K562 (cell line): ENCODE measurements around the gene MGRN1. TPM values are rescaled to one million over a fixed set of nuclear protein-coding genes. Genes with fewer than 3 reads are reported as not detected.

Experiments
- ATAC-seq: fragments of 200-7000 bp; cut with Tn5 transposase; 3 replicates; pipeline ENCODE4 v1.9.1; 2020; ENCODE audit warnings: moderate library complexity
- BruUV-seq: library from RNA; stranded (reverse); fragments of 400-500 nt; replicated peaks from 2 replicates; lab custom pipeline; 2021; lab: Mats Ljungman, UMichigan
- CTCF ChIA-PET: fragments of 300-600 bp; formaldehyde crosslinking; extraction: SDS; loops from one replicate; lab custom pipeline; 2021; ENCODE audit warnings: low intra/inter-chr PET ratio; lab: Yijun Ruan, JAX
- POLR2A ChIA-PET: fragments of 300-600, 350-650 bp; sonication (Branson Sonifier 250); formaldehyde crosslinking; extraction: SDS; loops from one replicate; lab custom pipeline; 2021; ENCODE audit warnings: antibody characterized with exemption, inconsistent platforms; lab: Yijun Ruan, JAX
- DNase-seq, 4 experiments: peaks; one replicate each; pipeline versions ENCODE4 v3.0.0 to v3.0.0-alpha.2; 2011 to 2018; ENCODE audit warnings: low spot score in 3 of 4, mixed read lengths in 3 of 4; ENCODE audit errors: extremely low read depth in 1 of 4
- FAIRE-seq: peaks from 2 replicates; lab custom pipeline; 2011; peaks lifted over from hg19 to GRCh38; lab: Jason Lieb, UNC
- H2AFZ ChIP-seq: 2 replicates; pipeline ENCODE4 v1.6.0; 2011; ENCODE audit warnings: low read depth, low read length, control low read depth, inconsistent platforms
- H3K27ac ChIP-seq: fragments of 200-600 bp; 3 replicates; pipeline ENCODE4 v1.8.0; 2011; ENCODE audit warnings: low read depth, mild to moderate bottlenecking, control low read depth, inconsistent platforms, low read length, moderate library complexity, mixed read lengths; ENCODE audit errors: extremely low read depth
- H3K27me3 ChIP-seq, 2 experiments: fragments of 300-600 bp in 1 of 2; 2 replicates in 1 of 2; 3 replicates in 1 of 2; pipeline versions ENCODE4 v1.6.0 to v1.8.0; 2011; ENCODE audit warnings: inconsistent platforms in 2 of 2, low read length in 2 of 2, mild to moderate bottlenecking in 1 of 2, mixed read lengths in 1 of 2, moderate library complexity in 1 of 2; ENCODE audit not compliant: control insufficient read depth in 2 of 2, insufficient read depth in 2 of 2
- H3K36me3 ChIP-seq: fragments of 300-600 bp; 3 replicates; pipeline ENCODE4 v1.8.0; 2011; ENCODE audit warnings: mild to moderate bottlenecking, low read length, inconsistent platforms; ENCODE audit not compliant: control insufficient read depth, insufficient read depth
- H3K4me1 ChIP-seq, 2 experiments: fragments of 200-600 bp in 1 of 2; replicated peaks in 1 of 2; 2 replicates in 1 of 2; 3 replicates in 1 of 2; pipeline versions ENCODE4 v1.5.1 to v1.8.0; 2011; ENCODE audit warnings: inconsistent platforms in 2 of 2, low read length in 2 of 2, mild to moderate bottlenecking in 1 of 2, mixed read lengths in 1 of 2, moderate library complexity in 1 of 2; ENCODE audit not compliant: control insufficient read depth in 2 of 2, insufficient read depth in 2 of 2
- H3K4me2 ChIP-seq: 2 replicates; pipeline ENCODE4 v1.6.1; 2011; ENCODE audit warnings: low read length, control low read depth, inconsistent platforms, mixed read lengths; ENCODE audit not compliant: insufficient read depth
- H3K4me3 ChIP-seq: fragments of 200-600 bp; sonication (generic), shearing (Covaris generic); 2 replicates; pipeline ENCODE4 v1.5.1; 2016; ENCODE audit warnings: control low read depth, inconsistent platforms
- H3K79me2 ChIP-seq: fragments of 200-600 bp; 3 replicates; pipeline ENCODE4 v1.8.0; 2011; ENCODE audit warnings: low read length, inconsistent platforms; ENCODE audit not compliant: control insufficient read depth, insufficient read depth
- H3K9ac ChIP-seq, 2 experiments: 2 replicates each; pipeline versions ENCODE4 v1.6.0 to v1.6.1; 2011; ENCODE audit warnings: low read depth in 2 of 2, low read length in 2 of 2, control low read depth in 1 of 2, inconsistent platforms in 1 of 2, mild to moderate bottlenecking in 1 of 2, mixed read lengths in 1 of 2; ENCODE audit not compliant: insufficient read depth in 1 of 2
- H3K9me1 ChIP-seq: one replicate; pipeline ENCODE4 v1.6.0; 2011; ENCODE audit warnings: inconsistent platforms, mild to moderate bottlenecking, low read length, moderate library complexity; ENCODE audit not compliant: control insufficient read depth, insufficient read depth
- H3K9me3 ChIP-seq: replicated peaks from 2 replicates; pipeline ENCODE4 v1.5.1; 2011; ENCODE audit warnings: low read depth, low read length, inconsistent platforms; ENCODE audit not compliant: control insufficient read depth, insufficient read depth
- H4K20me1 ChIP-seq: replicated peaks from 2 replicates; pipeline ENCODE4 v1.6.1; 2011; ENCODE audit warnings: low read length, inconsistent platforms, mixed read lengths; ENCODE audit not compliant: control insufficient read depth, insufficient read depth
- BCOR ChIP-seq: fragments of 450-650 bp; IDR thresholded peaks from 2 replicates; pipeline ENCODE4 v1.6.1; 2016
- GTF2A2 ChIP-seq: IDR thresholded peaks from 2 replicates; pipeline ENCODE4 v1.6.1; 2016; ENCODE audit warnings: mild to moderate bottlenecking, missing genetic modification characterization, missing compliant biosample characterization
- KLF1 ChIP-seq: fragments of 450-650 bp; IDR thresholded peaks from 2 replicates; pipeline ENCODE4 v1.6.1; 2016; ENCODE audit warnings: missing genetic modification characterization, missing compliant biosample characterization
- NR2C2 ChIP-seq, 2 experiments: fragments of 200-800 bp in 1 of 2; sonication (Bioruptor generic) in 1 of 2; sonication (generic) in 1 of 2; formaldehyde crosslinking in 1 of 2; IDR thresholded peaks; 2 replicates each; pipeline versions ENCODE4 v1.6.1 to v1.8.0; 2016 to 2022; ENCODE audit warnings: mild to moderate bottlenecking in 1 of 2, missing compliant biosample characterization in 1 of 2, missing genetic modification characterization in 1 of 2, missing genetic modification reagents in 1 of 2
- RCOR1 ChIP-seq, 2 experiments: IDR thresholded peaks; 2 replicates each; pipeline ENCODE4 v1.6.1; 2012; ENCODE audit warnings: low read depth in 2 of 2, low read length in 2 of 2, borderline replicate concordance in 1 of 2, improper control_type of control experiment in 1 of 2
- SMAD1 ChIP-seq: fragments of 150-350 bp; IDR thresholded peaks from 2 replicates; pipeline ENCODE4 v1.6.1; 2014; ENCODE audit warnings: low read length, low read depth; ENCODE audit not compliant: partially characterized antibody
- SMAD4 ChIP-seq: fragments of 250-450 bp; sonication (Bioruptor Pico); conservative IDR thresholded peaks from 2 replicates; pipeline ENCODE4 v1.8.0; 2021; ENCODE audit warnings: inconsistent platforms, mild to moderate bottlenecking, moderate library complexity
- ZNF124 ChIP-seq: sonication (generic); formaldehyde crosslinking; IDR thresholded peaks from 2 replicates; pipeline ENCODE4 v1.8.1; 2022; ENCODE audit warnings: missing genetic modification reagents
- ZNF165 ChIP-seq: fragments of 250-450 bp; sonication (Bioruptor Pico); IDR thresholded peaks from 2 replicates; pipeline ENCODE4 v1.4.0; 2020; ENCODE audit warnings: borderline replicate concordance
- ZNF197 ChIP-seq: fragments of 200-800 bp; sonication (Bioruptor generic); IDR thresholded peaks from 2 replicates; pipeline ENCODE4 v1.6.1; 2016; ENCODE audit warnings: low read depth, missing genetic modification characterization, missing compliant biosample characterization
- ZNF3 ChIP-seq: fragments of 250-450 bp; sonication (Bioruptor Pico); IDR thresholded peaks from 2 replicates; pipeline ENCODE4 v1.5.0; 2021; ENCODE audit warnings: mild to moderate bottlenecking, moderate library complexity
- ZNF347 ChIP-seq: fragments of 450-650 bp; formaldehyde crosslinking; IDR thresholded peaks from 2 replicates; pipeline ENCODE4 v1.4.0; 2020; ENCODE audit warnings: low read depth, mild to moderate bottlenecking, moderate library complexity
- WGBS: fragments of 100-300 bp; shearing (Covaris generic); methylation state at CpG from one replicate; pipeline ENCODE4 v1.1.6; 2016; ENCODE audit warnings: low coverage, mixed read lengths; ENCODE audit not compliant: insufficient coverage; ENCODE audit errors: missing lambda C conversion rate; 5-methylcytosine and 5-hydroxymethylcytosine counted together
- in situ Hi-C: fragments of 300-500 bp; cut with MboI; formaldehyde crosslinking; loops from 4 replicates; pipeline ENCODE4 v1.15.0; 2018; ENCODE audit warnings: inconsistent platforms, mixed read lengths
- intact Hi-C: fragments of 100-400 bp; cut with micrococcal nuclease; formaldehyde crosslinking; loops from 2 replicates; pipeline ENCODE4 v1.14.2; 2022
- polyA plus RNA-seq, 8 experiments: library from polyadenylated mRNA; depleted of rRNA in 4 of 8; stranded (reverse) in 5 of 8; unstranded in 3 of 8; fragments of >200 nt; fragmentation: Nextera tagmentation in 2 of 8; fragmentation: Illumina TruSeq in 1 of 8; extraction: Ambion mirVana in 2 of 8; extraction: Trizol in 1 of 8; gene quantifications; 2 replicates each; pipeline versions ENCODE4 v1.2.1 to v1.2.3, GENCODE V29; 2011 to 2014; ENCODE audit warnings: inconsistent platforms in 1 of 8, missing spikeins in 1 of 8
- total RNA-seq, 7 experiments: library from RNA; depleted of rRNA in 6 of 7; stranded (reverse); fragments of >200 nt in 6 of 7; fragmentation: Illumina TruSeq in 2 of 7; extraction: Trizol in 2 of 7; gene quantifications; 2 replicates each; pipeline versions ENCODE4 v1.2.1 to v1.2.3, GENCODE V29; 2011 to 2021; ENCODE audit warnings: low replicate concordance in 1 of 7
- TF ChIP-seq, protein P1 (sequence below), 3 experiments: fragments of 200-800 bp in 1 of 3; sonication (Bioruptor generic) in 1 of 3; sonication (generic) in 1 of 3; formaldehyde crosslinking in 1 of 3; IDR thresholded peaks; 2 replicates each; pipeline versions ENCODE4 v1.6.1 to v1.8.0; 2016 to 2022; ENCODE audit warnings: mild to moderate bottlenecking in 2 of 3, missing compliant biosample characterization in 2 of 3, missing genetic modification characterization in 2 of 3, missing genetic modification reagents in 1 of 3
- TF ChIP-seq, protein P2 (sequence below): fragments of 450-650 bp; IDR thresholded peaks from 2 replicates; pipeline ENCODE4 v1.7.0; 2016; ENCODE audit warnings: borderline replicate concordance
- TF ChIP-seq, protein P3 (sequence below), 2 experiments: fragments of 450-650 bp in 1 of 2; sonication (generic) in 1 of 2; formaldehyde crosslinking; conservative IDR thresholded peaks; 2 replicates each; pipeline versions ENCODE4 v1.4.0 to v1.8.1; 2020 to 2022; ENCODE audit warnings: mild to moderate bottlenecking in 1 of 2, missing genetic modification reagents in 1 of 2
- TF ChIP-seq, protein P4 (sequence below): fragments of 200-800 bp; sonication (Bioruptor generic); IDR thresholded peaks from 2 replicates; pipeline ENCODE4 v1.6.1; 2017; ENCODE audit warnings: missing genetic modification characterization, missing compliant biosample characterization

The MGRN1 gene
- total and polyA plus RNA-seq, 9 of the 15 experiments (the other 6 are each of a cell fraction or from before 2014, with no cell fraction given), result 0.15 to 37.9 (median 6.0) TPM

DNA sequence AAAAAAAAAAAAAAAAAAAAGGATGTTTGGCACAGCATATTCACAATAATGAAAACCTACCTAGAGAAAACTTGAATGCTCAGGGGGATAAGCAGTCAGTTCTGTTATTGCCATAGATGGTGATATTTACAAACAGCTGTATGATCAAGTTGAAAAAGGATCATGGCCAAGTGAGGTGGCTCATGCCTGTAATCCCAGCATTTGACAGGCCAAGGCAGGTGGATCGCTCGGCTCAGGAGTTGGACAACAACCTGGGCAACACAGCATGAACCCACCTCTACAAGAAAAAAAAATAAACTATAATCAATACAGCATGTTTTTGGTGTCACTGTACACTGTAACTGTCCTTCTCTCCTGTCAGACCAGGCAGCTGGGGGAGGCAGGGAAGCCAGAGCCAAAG, 90.4 kb downstream of the MGRN1 start:
- Histone ChIP-seq H3K4me2 (no peak overlapping the region), H3K4me1 (no peaks in the 10 kb centered on the region), H3K9me1 (no peaks in the 10 kb centered on the region), H3K9me3 (no peaks in the 10 kb centered on the region), H3K36me3 (peaks cover 62% of the 10 kb centered on the region), H4K20me1 (no peaks in the 10 kb centered on the region), H2AFZ (no peak overlapping the region), H3K27ac (no peak overlapping the region), H3K79me2 (no peaks in the 10 kb centered on the region), H3K9ac (no peak overlapping the region), H3K4me3 (no peak overlapping the region), H3K27me3 (no peaks in the 10 kb centered on the region)
- in situ Hi-C loops (loop anchor here (5.0 kb wide), 1 partner anchor 242 kb away; the partner anchor contains the start of gene SEC14L5), intact Hi-C loops (loop anchor here (5.0 kb wide), 1 partner anchor 87 kb away; the partner anchor contains the start of gene ROGDI)
- no peak for TF ChIP-seq GTF2A2 (tag)
- no peak for TF ChIP-seq NR2C2 (CRISPR knock-in tag; IDR thresholded peaks at IDR 0.05)
- no peak for TF ChIP-seq NR2C2 (tag; IDR thresholded peaks at IDR 0.05)
- TF ChIP-seq SMAD1, result no peak
- no peak for TF ChIP-seq KLF1 (tag)
- TF ChIP-seq ZNF124 (CRISPR knock-in tag), result no peak
- no peak for TF ChIP-seq ZNF347 (CRISPR knock-in tag)
- TF ChIP-seq, protein P1, sequence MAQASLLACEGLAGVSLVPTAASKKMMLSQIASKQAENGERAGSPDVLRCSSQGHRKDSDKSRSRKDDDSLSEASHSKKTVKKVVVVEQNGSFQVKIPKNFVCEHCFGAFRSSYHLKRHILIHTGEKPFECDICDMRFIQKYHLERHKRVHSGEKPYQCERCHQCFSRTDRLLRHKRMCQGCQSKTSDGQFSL (CRISPR knock-in tag; IDR thresholded peaks at IDR 0.05), result no peak
- TF ChIP-seq, protein P1 (tag; IDR thresholded peaks at IDR 0.05), result no peak
- TF ChIP-seq ZNF197 (CRISPR knock-in tag), result no peak
- TF ChIP-seq ZNF165 (CRISPR knock-in tag), result no peak
- TF ChIP-seq, protein P2, sequence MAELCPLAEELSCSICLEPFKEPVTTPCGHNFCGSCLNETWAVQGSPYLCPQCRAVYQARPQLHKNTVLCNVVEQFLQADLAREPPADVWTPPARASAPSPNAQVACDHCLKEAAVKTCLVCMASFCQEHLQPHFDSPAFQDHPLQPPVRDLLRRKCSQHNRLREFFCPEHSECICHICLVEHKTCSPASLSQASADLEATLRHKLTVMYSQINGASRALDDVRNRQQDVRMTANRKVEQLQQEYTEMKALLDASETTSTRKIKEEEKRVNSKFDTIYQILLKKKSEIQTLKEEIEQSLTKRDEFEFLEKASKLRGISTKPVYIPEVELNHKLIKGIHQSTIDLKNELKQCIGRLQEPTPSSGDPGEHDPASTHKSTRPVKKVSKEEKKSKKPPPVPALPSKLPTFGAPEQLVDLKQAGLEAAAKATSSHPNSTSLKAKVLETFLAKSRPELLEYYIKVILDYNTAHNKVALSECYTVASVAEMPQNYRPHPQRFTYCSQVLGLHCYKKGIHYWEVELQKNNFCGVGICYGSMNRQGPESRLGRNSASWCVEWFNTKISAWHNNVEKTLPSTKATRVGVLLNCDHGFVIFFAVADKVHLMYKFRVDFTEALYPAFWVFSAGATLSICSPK, result no peak
- no peak for TF ChIP-seq BCOR
- no peak for TF ChIP-seq ZNF3 (CRISPR knock-in tag)
- TF ChIP-seq, protein P3, sequence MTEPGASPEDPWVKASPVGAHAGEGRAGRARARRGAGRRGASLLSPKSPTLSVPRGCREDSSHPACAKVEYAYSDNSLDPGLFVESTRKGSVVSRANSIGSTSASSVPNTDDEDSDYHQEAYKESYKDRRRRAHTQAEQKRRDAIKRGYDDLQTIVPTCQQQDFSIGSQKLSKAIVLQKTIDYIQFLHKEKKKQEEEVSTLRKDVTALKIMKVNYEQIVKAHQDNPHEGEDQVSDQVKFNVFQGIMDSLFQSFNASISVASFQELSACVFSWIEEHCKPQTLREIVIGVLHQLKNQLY (CRISPR knock-in tag; conservative IDR thresholded peaks at IDR 0.05), result no peak
- TF ChIP-seq SMAD4 (CRISPR knock-in tag), result no peak
- no peak for TF ChIP-seq RCOR1 (IDR thresholded peaks at IDR 0.05; ENCODE audit: borderline replicate concordance in 1 of 2, low read depth in 2 of 2, low read length in 2 of 2)
- TF ChIP-seq, protein P4, sequence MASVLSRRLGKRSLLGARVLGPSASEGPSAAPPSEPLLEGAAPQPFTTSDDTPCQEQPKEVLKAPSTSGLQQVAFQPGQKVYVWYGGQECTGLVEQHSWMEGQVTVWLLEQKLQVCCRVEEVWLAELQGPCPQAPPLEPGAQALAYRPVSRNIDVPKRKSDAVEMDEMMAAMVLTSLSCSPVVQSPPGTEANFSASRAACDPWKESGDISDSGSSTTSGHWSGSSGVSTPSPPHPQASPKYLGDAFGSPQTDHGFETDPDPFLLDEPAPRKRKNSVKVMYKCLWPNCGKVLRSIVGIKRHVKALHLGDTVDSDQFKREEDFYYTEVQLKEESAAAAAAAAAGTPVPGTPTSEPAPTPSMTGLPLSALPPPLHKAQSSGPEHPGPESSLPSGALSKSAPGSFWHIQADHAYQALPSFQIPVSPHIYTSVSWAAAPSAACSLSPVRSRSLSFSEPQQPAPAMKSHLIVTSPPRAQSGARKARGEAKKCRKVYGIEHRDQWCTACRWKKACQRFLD (CRISPR knock-in tag), result no peak
- ATAC-seq (no peak), FAIRE-seq (no peak), DNase-seq (no peak)
- WGBS, result 100% methylated on average over 2 of the region's 2 CpGs
- BruUV-seq, result no TSS peak
- POLR2A ChIA-PET, result interaction anchor here (1.1 kb wide), 1 partner anchor 10 kb away, joined by 4 read pairs; no protein-coding TSS in a partner anchor
- CTCF ChIA-PET, result no interaction called here
